Measurements from ENCODE around the gene BEND6. TPM values are rescaled to one million over a fixed set of nuclear protein-coding genes. Genes with fewer than 3 reads are reported as not detected.
A peak's percentile ranks its signal among the peaks of the same experiment; 100 is the strongest.
"Not testable (repeated sequence)": the region's sequence is repeated elsewhere in the genome, so short reads cannot be mapped to it uniquely, and the experiment has no call there.

BEND6 gene
- total RNA-seq, 1 donor from 2014 or later = not detected

DNA sequence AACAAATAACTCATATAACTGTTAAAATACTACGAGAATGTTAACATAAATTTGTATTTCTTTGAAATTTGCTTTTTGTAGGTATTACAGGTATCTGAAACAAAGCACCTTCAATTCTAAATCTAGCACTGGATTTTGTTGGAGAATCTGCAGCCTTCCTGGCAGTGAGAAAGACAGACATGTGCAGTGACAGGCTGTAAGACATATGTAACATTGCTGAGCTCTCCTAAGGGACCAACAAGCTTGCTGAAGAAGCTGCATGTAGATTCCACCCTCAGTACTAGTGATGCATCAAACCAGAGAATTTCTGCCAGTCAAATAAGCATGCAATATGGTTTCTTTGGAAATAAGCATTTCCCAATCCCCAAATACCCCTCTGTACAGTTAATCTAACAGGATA is 71.1 kb downstream of the BEND6 start:
- DNase-seq (ENCODE audit: low spot score) = no peak
- H3K4me3 Mint-ChIP-seq (ENCODE audit: low read depth) = no peak overlapping the region
- peaks cover 6% of the 10 kb centered on the region for H3K36me3 Mint-ChIP-seq (ENCODE audit: low read depth)
- H3K27me3 Mint-ChIP-seq (ENCODE audit: low read depth) = peaks cover 19% of the 10 kb centered on the region
- intact Hi-C loops (cut with micrococcal nuclease) = no loop called here
- H3K4me1 Mint-ChIP-seq (ENCODE audit: low read depth) = no peaks in the 10 kb centered on the region
- peaks cover 20% of the 10 kb centered on the region for H3K9me3 Mint-ChIP-seq
- H3K27ac Mint-ChIP-seq = no peak overlapping the region

DNA sequence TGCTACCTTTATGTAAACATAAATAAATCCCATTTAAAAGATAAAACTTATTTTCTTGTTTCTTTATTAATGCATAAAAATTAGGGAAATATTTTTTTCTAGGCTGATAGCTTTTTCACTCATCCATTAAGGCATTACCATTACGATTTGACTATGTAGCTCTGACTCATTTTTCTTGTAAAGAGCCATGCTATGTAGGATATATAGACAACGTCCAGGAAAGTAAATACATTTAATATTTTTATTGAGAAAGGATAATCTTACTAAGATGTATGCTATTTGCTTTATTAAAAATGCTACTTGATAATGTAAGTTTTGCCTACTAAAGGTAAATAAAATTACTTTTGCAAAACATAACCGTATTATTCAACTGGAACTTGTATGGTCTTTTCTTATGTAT is 72.4 kb downstream of the BEND6 start:
- Mint-ChIP-seq H3K27me3 (ENCODE audit: low read depth) (peaks cover 26% of the 10 kb centered on the region), H3K27ac (no peak overlapping the region), H3K9me3 (peaks cover 20% of the 10 kb centered on the region), H3K36me3 (ENCODE audit: low read depth) (peaks cover 6% of the 10 kb centered on the region), H3K4me3 (ENCODE audit: low read depth) (no peak overlapping the region), H3K4me1 (ENCODE audit: low read depth) (no peaks in the 10 kb centered on the region)
- intact Hi-C loops (cut with micrococcal nuclease) = no loop called here
- DNase-seq (ENCODE audit: low spot score) = no peak

- H3K4me1 Mint-ChIP-seq (ENCODE audit: low read depth) = no peaks in the 10 kb centered on the region
- no peak for DNase-seq (ENCODE audit: low spot score)
- peaks cover 37% of the 10 kb centered on the region for H3K27me3 Mint-ChIP-seq (ENCODE audit: low read depth)
- H3K9me3 Mint-ChIP-seq = peaks cover 16% of the 10 kb centered on the region
- intact Hi-C loops (cut with micrococcal nuclease) = no loop called here
- H3K4me3 Mint-ChIP-seq (ENCODE audit: low read depth) = no peak overlapping the region
- peaks cover 6% of the 10 kb centered on the region for H3K36me3 Mint-ChIP-seq (ENCODE audit: low read depth)
- H3K27ac Mint-ChIP-seq = no peak overlapping the region
Observed at GRCh38 chr6:57029213-57029612, 74.3 kb downstream of the BEND6 start.

DNA sequence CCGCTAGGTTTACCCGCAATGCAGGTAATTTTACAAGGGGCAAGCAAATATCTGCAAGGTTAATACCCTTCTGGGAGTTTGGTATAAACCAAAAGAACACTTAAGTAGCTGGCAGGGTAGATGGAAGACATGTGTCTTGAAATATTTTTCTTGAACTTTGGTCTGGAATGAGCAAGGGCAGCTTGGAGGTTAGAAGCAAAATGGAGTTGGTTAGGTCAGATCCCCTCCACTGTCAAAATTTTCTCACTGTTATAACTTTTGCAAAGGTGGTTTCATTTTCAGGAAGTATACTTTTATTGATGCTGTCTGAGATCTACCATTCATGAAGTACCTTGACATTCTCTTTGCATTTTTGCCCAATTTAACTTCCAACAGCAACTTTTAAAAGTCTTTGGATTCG is 78.3 kb downstream of the BEND6 start:
- no peaks in the 10 kb centered on the region for H3K9me3 Mint-ChIP-seq
- H3K4me3 Mint-ChIP-seq (ENCODE audit: low read depth) = no peak overlapping the region
- no peak for DNase-seq (ENCODE audit: low spot score)
- peaks cover 41% of the 10 kb centered on the region for H3K27me3 Mint-ChIP-seq (ENCODE audit: low read depth)
- H3K36me3 Mint-ChIP-seq (ENCODE audit: low read depth) = no peaks in the 10 kb centered on the region
- intact Hi-C loops (cut with micrococcal nuclease) = no loop called here
- H3K4me1 Mint-ChIP-seq (ENCODE audit: low read depth) = no peaks in the 10 kb centered on the region
- no peak overlapping the region for H3K27ac Mint-ChIP-seq

DNA sequence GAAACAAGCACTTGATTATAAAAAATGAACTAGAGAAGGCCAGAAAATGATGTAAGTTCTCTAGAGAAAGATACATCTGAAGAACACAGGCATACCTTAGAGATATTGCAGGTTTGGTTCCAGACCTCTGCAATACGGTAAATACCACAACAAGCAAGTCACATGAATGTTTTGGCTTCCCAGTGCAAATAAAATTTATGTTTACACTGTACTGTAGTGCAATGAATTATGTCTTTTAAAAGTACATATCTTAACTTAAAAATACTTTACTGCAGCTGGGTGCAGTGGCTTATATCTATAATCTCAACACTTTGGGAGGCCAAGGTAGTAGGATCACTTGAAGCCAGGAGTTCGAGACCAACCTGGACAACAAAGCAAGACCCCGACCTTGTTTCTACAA is 80.6 kb downstream of the BEND6 start:
- H3K36me3 Mint-ChIP-seq (ENCODE audit: low read depth) = no peaks in the 10 kb centered on the region
- no peaks in the 10 kb centered on the region for H3K4me1 Mint-ChIP-seq (ENCODE audit: low read depth)
- no peak overlapping the region for H3K27ac Mint-ChIP-seq
- no peak for DNase-seq (ENCODE audit: low spot score)
- peaks cover 41% of the 10 kb centered on the region for H3K27me3 Mint-ChIP-seq (ENCODE audit: low read depth)
- intact Hi-C loops (cut with micrococcal nuclease) = no loop called here
- no peaks in the 10 kb centered on the region for H3K9me3 Mint-ChIP-seq
- no peak overlapping the region for H3K4me3 Mint-ChIP-seq (ENCODE audit: low read depth)

GRCh38 chr6:57038906-57039305 is 84.0 kb downstream of the BEND6 start:
- H3K27me3 Mint-ChIP-seq (ENCODE audit: low read depth) = peaks cover 41% of the 10 kb centered on the region
- no peaks in the 10 kb centered on the region for H3K4me1 Mint-ChIP-seq (ENCODE audit: low read depth)
- H3K9me3 Mint-ChIP-seq = no peaks in the 10 kb centered on the region
- H3K36me3 Mint-ChIP-seq (ENCODE audit: low read depth) = no peaks in the 10 kb centered on the region
- DNase-seq (ENCODE audit: low spot score) = no peak
- H3K27ac Mint-ChIP-seq = no peak overlapping the region
- H3K4me3 Mint-ChIP-seq (ENCODE audit: low read depth) = no peak overlapping the region
- intact Hi-C loops (cut with micrococcal nuclease) = no loop called here

DNA sequence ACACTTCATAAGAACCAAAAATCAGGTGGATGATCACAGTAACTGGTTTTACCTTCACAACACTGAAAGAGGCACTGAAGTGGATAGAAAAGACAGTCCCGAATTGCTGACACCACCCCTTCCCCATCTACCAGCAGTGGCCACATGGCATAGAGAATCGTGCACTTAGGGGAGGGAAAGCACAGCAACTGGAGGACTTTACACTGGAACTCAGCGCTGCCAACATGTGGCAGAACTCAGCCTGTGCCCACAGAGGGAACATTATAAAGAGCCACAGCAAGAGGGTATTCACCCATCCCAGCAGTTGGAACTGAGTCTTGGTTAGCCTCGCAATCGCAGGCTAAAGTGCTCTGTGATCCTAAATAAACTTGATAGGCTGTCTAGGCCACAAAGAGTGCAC is 85.1 kb downstream of the BEND6 start:
- intact Hi-C loops (cut with micrococcal nuclease) = no loop called here
- H3K4me1 Mint-ChIP-seq (ENCODE audit: low read depth) = no peaks in the 10 kb centered on the region
- H3K27ac Mint-ChIP-seq = no peak overlapping the region
- H3K36me3 Mint-ChIP-seq (ENCODE audit: low read depth) = no peaks in the 10 kb centered on the region
- no peak for DNase-seq (ENCODE audit: low spot score)
- H3K4me3 Mint-ChIP-seq (ENCODE audit: low read depth) = no peak overlapping the region
- peaks cover 46% of the 10 kb centered on the region for H3K27me3 Mint-ChIP-seq (ENCODE audit: low read depth)
- H3K9me3 Mint-ChIP-seq = no peaks in the 10 kb centered on the region

- peaks cover 37% of the 10 kb centered on the region for H3K27me3 Mint-ChIP-seq (ENCODE audit: low read depth)
- intact Hi-C loops (cut with micrococcal nuclease); H3K4me3 Mint-ChIP-seq (ENCODE audit: low read depth); H3K9me3 Mint-ChIP-seq; DNase-seq (ENCODE audit: low spot score); H3K27ac Mint-ChIP-seq: not testable (repeated sequence)
- H3K4me1 Mint-ChIP-seq (ENCODE audit: low read depth) = peaks cover 16% of the 10 kb centered on the region
- peaks cover 12% of the 10 kb centered on the region for H3K36me3 Mint-ChIP-seq (ENCODE audit: low read depth)
Observed at GRCh38 chr6:57044061-57044460, 89.2 kb downstream of the BEND6 start.

DNA sequence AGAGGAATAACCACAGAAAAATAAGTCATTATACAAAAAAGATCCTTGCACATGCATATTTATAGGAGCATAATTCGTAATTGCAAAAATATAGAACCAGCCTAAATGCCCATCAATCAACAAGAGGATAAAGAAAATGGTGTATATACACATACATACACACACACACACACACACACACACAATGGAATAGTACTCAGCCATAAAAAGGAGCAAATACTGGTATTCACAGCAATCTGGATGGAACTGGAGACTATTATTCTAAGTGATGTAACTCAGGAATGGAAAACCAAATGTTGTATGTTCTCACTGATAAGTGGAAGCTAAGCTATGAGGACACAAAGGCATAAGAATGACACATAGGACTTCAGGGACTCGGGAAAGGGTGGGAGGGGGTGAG is 89.7 kb downstream of the BEND6 start:
- Mint-ChIP-seq H3K4me1 (ENCODE audit: low read depth) (peaks cover 20% of the 10 kb centered on the region), H3K4me3 (ENCODE audit: low read depth) (no peak overlapping the region), H3K27me3 (ENCODE audit: low read depth) (peaks cover 37% of the 10 kb centered on the region), H3K27ac (no peak overlapping the region), H3K36me3 (ENCODE audit: low read depth) (peaks cover 17% of the 10 kb centered on the region), H3K9me3 (no peaks in the 10 kb centered on the region)
- intact Hi-C loops (cut with micrococcal nuclease) = no loop called here
- DNase-seq (ENCODE audit: low spot score) = no peak

- peak within 1 kb of the TSS; percentile 90 for H3K4me3 Mint-ChIP-seq (ENCODE audit: low read depth)
- peaks cover 33% of the 10 kb centered on the region for H3K27me3 Mint-ChIP-seq (ENCODE audit: low read depth)
- H3K36me3 Mint-ChIP-seq (ENCODE audit: low read depth) = peaks cover 33% of the 10 kb centered on the region
- peak within 1 kb of the TSS; percentile 86 for H3K27ac Mint-ChIP-seq
- intact Hi-C loops (cut with micrococcal nuclease) = loop anchor here (1.0 to 5.0 kb wide), 4 partner anchors 43 to 176 kb away; partner anchors contain the start of genes BAG2, BEND6 and RAB23
- peaks cover 26% of the 10 kb centered on the region for H3K4me1 Mint-ChIP-seq (ENCODE audit: low read depth)
- not testable (repeated sequence) for H3K9me3 Mint-ChIP-seq
- peak; percentile 82 for DNase-seq (ENCODE audit: low spot score)
Observed at GRCh38 chr6:57046332-57047256, 91.7 kb downstream of the BEND6 start, which contains the start of gene KIAA1586. Gene KIAA1586 (plus strand): TSS chr6:57046693. CDS start chr6:57046756, 63 bp downstream.

DNA sequence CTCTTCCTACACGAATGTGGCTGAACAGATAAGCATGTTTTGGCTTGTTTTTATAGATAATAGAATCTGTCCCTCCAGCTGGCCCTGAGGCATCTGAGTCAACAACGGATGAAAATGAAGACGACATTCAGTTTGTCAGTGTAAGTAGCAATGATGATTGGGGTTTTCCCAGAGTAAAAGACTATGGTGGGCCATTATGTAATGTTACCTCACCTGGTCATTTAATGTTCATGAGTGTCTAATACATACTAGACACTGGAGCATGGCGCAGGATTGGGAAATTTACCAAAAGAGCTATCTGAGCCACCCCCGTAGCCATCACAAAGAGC is 92.3 kb downstream of the BEND6 start:
- H3K4me3 Mint-ChIP-seq (ENCODE audit: low read depth); H3K9me3 Mint-ChIP-seq; H3K27ac Mint-ChIP-seq; DNase-seq (ENCODE audit: low spot score): not testable (repeated sequence)
- intact Hi-C loops (cut with micrococcal nuclease) = loop anchor here (5.0 kb wide), 2 partner anchors 90 to 175 kb away; partner anchors contain the start of genes BEND6 and RAB23
- Mint-ChIP-seq H3K27me3 (ENCODE audit: low read depth) (peaks cover 27% of the 10 kb centered on the region), H3K4me1 (ENCODE audit: low read depth) (peaks cover 26% of the 10 kb centered on the region), H3K36me3 (ENCODE audit: low read depth) (peaks cover 35% of the 10 kb centered on the region)

- intact Hi-C loops (cut with micrococcal nuclease) = loop anchor here (2.0 to 5.0 kb wide), 3 partner anchors 91 to 269 kb away; partner anchors contain the start of genes BEND6, PRIM2 and RAB23
- Mint-ChIP-seq H3K36me3 (ENCODE audit: low read depth) (peaks cover 39% of the 10 kb centered on the region), H3K27ac (peak overlapping the region; percentile 60), H3K27me3 (ENCODE audit: low read depth) (peaks cover 26% of the 10 kb centered on the region), H3K4me3 (ENCODE audit: low read depth) (peak overlapping the region; percentile 79), H3K4me1 (ENCODE audit: low read depth) (peaks cover 26% of the 10 kb centered on the region)
- not testable (repeated sequence) for H3K9me3 Mint-ChIP-seq; DNase-seq (ENCODE audit: low spot score)
Observed at GRCh38 chr6:57047859-57048258, 93.0 kb downstream of the BEND6 start.

GRCh38 chr6:57048577-57048976 is 93.7 kb downstream of the BEND6 start:
- Mint-ChIP-seq H3K4me3 (ENCODE audit: low read depth) (peak overlapping the region; percentile 79), H3K27me3 (ENCODE audit: low read depth) (peaks cover 20% of the 10 kb centered on the region), H3K4me1 (ENCODE audit: low read depth) (peaks cover 26% of the 10 kb centered on the region), H3K36me3 (ENCODE audit: low read depth) (peaks cover 45% of the 10 kb centered on the region), H3K27ac (peak overlapping the region; percentile 24), H3K9me3 (no peaks in the 10 kb centered on the region)
- intact Hi-C loops (cut with micrococcal nuclease) = loop anchor here (2.0 to 5.0 kb wide), 3 partner anchors 91 to 268 kb away; partner anchors contain the start of genes BEND6, PRIM2 and RAB23
- no peak for DNase-seq (ENCODE audit: low spot score)
